ENCODE measurements around the gene COA7. TPM values are rescaled to one million over a fixed set of nuclear protein-coding genes. Genes with fewer than 3 reads are reported as not detected.

COA7 gene
- total and polyA plus RNA-seq, 4 donors, result 4.7 to 14.1 (median 8.7) TPM

- Histone ChIP-seq H3K4me1 (ENCODE audit: control insufficient read depth in 4 of 4, insufficient read depth in 4 of 4, low read length in 3 of 4) (peaks cover 0 to 8% (median 2%) of the 10 kb centered on the region in 4 donors), H3K27ac (ENCODE audit: low read depth in 1 of 2, low read length in 2 of 2) (no peak overlapping the region), H3K9ac (ENCODE audit: low read depth in 1 of 2, low read length in 2 of 2) (no peak overlapping the region), H3K4me3 (ENCODE audit: low read depth in 1 of 3, low read length in 3 of 3) (no peak overlapping the region), H3K36me3 (ENCODE audit: control insufficient read depth in 4 of 4, insufficient read depth in 3 of 4, low read depth in 1 of 4, low read length in 3 of 4) (no peaks in the 10 kb centered on the region), H3K27me3 (ENCODE audit: control insufficient read depth in 4 of 4, insufficient read depth in 4 of 4, low read length in 3 of 4) (no peaks in the 10 kb centered on the region), H3K9me3 (ENCODE audit: control insufficient read depth in 4 of 4, low read length in 3 of 4) (no peaks in the 10 kb centered on the region)
- DNase-seq (ENCODE audit: low spot score), result no peak
- TF ChIP-seq RAD21 (IDR thresholded peaks at IDR 0.05) (no peak), ZBTB33 (IDR thresholded peaks at IDR 0.05) (no peak), HNF4G (IDR thresholded peaks at IDR 0.05) (no peak), GABPA (IDR thresholded peaks at IDR 0.05 in 1 of 2, conservative IDR thresholded peaks at IDR 0.05 in 1 of 2) (no peak), CTCF (IDR thresholded peaks at IDR 0.05; ENCODE audit: low read depth, low read length, missing input control) (no peak), NR2F2 (IDR thresholded peaks at IDR 0.05) (no peak), HNF4A (conservative IDR thresholded peaks at IDR 0.05) (no peak), REST (IDR thresholded peaks at IDR 0.05) (no peak), TAF1 (conservative IDR thresholded peaks at IDR 0.05) (no peak), FOXA2 (IDR thresholded peaks at IDR 0.05) (no peak), EGR1 (IDR thresholded peaks at IDR 0.05; ENCODE audit: low read depth in 2 of 2) (no peak), MAX (IDR thresholded peaks at IDR 0.05) (no peak), RXRA (IDR thresholded peaks at IDR 0.05) (no peak), JUND (IDR thresholded peaks at IDR 0.05) (no peak), ATF3 (IDR thresholded peaks at IDR 0.05) (no peak), SP1 (IDR thresholded peaks at IDR 0.05) (no peak), YY1 (IDR thresholded peaks at IDR 0.05) (no peak)
These were observed 44.1 kb downstream of the COA7 start for GRCh38 chr1:52654063-52654462.
